ENCODE results near the gene AJM1.

- TF ChIP-seq CTCF (IDR thresholded peaks at IDR 0.05) (no peak), EP300 (IDR thresholded peaks at IDR 0.05) (no peak), POLR2A (IDR thresholded peaks at IDR 0.05) (no peak), POLR2AphosphoS5 (IDR thresholded peaks at IDR 0.05) (no peak)
Measured at GRCh38 chr9:136837146-136837855, 5.0 kb upstream of the AJM1 start.

Measured in upper lobe of left lung (tissue), 4 donors.